HPDE6-E6E7 (cell line): Measurements from ENCODE around the gene MPZL3.

Source experiments
- DNase-seq: peaks from one replicate; pipeline ENCODE4 v3.0.0; 2011; ENCODE audit warnings: missing footprints; ENCODE audit errors: extremely low spot score

MPZL3 gene

GRCh38 chr11:118264569-118265465 is 12.7 kb upstream of the MPZL3 start:
- no peak for DNase-seq

GRCh38 chr11:118263695-118264568 is 11.8 kb upstream of the MPZL3 start, which contains the start of gene MPZL2:
Gene MPZL2, minus strand, starts transcription at chr11:118264297. Its CDS starts 144 bp downstream, at chr11:118264153.
- DNase-seq = peak; percentile 93

DNA sequence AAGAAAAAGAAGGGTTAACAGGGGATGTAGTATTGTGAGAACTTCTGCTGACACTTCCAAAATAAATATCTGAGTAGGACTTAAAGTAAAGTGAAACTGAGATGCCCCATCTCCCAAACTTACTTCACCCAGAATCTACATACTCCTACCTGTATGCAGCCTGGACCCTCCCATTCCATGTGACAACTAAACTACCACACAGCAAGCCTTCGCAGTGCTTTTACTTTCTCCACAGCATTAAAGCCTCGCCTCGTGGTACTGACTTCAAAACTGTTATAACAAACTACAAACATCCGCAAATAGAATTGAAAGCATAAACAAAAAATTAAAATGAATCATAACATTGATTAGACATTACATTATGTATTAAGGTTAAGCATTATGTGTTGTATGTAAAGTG is 10.9 kb upstream of the MPZL3 start:
- no peak for DNase-seq

- DNase-seq = no peak
These were observed 8.2 kb upstream of the MPZL3 start for GRCh38 chr11:118260353-118260752.

DNA sequence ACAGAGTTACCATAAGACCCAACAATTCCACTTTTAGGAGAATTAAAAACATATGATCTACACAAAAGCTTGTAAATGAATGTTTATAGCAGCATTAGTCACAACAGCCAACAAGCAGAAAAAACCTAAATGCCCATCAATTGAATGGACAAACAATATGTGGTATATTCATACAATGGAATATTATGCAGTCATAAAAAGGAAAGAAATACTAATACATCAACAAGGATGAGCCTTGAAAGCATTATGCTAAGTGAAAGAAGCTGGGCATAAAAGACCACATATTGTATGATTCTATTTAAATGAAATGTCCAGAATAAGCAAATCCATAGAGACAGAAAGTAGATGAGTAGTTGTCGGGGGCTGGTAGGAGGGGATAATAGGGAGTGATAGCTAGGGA is 7.0 kb upstream of the MPZL3 start:
- DNase-seq = no peak

- no peak for DNase-seq
These were observed 6.2 kb upstream of the MPZL3 start for GRCh38 chr11:118258410-118258809.

DNA sequence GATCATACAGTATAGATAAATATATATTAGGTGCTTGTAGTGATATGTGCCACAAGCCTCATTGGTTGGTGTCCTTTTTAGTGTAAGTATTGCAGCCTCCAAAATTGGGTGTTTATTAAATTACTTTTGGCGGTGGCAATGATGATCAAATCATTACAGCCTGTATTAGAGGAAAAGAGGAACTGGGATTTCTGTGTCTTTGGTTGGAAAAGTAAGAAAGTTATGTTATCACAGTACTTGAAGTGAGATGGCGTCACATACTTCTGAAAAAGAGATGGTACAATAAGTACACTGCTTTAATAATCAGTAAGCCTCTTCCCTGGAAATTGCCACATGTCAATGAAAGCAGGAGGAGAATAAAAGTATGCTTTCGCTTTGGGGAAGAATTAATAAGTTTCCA is 523 bp upstream of the MPZL3 start:
- DNase-seq = no peak

- no peak for DNase-seq
These were observed 5.1 kb downstream of the MPZL3 start for GRCh38 chr11:118247041-118247440.

GRCh38 chr11:118245936-118246562 is 6.1 kb downstream of the MPZL3 start:
- DNase-seq = no peak

GRCh38 chr11:118243993-118244762 is 8.0 kb downstream of the MPZL3 start:
- no peak for DNase-seq

DNA sequence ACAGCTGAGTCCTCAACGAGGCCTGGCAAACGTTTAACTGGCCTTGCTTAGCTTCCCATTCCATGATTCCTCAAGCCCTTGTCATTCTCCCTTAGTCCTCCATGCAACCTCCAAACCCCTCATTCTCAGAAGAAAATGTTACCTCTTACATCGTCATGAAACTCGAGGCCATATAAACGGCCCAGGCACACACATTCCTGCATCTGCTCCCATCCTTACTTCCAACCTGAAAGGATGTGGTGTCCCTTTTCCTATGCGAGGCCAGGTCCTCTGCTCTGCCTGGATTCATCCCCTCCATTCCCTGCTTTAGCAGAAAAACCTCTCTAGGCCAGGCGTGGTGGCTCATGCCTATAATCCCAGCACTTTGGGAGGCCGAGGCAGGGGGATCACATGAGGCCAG is 9.0 kb downstream of the MPZL3 start:
- no peak for DNase-seq

DNA sequence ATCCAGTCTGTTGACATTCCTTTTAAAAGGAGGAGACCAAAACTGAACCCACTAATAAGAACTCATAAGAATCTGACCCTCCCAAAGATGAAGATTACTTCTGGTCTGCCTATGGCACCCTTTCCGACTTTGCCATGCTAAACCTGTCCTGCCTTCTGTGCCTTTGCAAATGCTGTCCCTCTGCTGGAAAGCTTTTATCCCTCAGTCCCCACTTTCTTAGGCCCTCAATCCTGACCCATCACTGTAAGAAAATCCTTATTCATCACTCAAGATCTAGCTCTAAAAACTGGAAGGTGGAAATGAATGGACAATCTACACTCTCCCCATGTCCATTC is 10.4 kb downstream of the MPZL3 start:
- no peak for DNase-seq

DNA sequence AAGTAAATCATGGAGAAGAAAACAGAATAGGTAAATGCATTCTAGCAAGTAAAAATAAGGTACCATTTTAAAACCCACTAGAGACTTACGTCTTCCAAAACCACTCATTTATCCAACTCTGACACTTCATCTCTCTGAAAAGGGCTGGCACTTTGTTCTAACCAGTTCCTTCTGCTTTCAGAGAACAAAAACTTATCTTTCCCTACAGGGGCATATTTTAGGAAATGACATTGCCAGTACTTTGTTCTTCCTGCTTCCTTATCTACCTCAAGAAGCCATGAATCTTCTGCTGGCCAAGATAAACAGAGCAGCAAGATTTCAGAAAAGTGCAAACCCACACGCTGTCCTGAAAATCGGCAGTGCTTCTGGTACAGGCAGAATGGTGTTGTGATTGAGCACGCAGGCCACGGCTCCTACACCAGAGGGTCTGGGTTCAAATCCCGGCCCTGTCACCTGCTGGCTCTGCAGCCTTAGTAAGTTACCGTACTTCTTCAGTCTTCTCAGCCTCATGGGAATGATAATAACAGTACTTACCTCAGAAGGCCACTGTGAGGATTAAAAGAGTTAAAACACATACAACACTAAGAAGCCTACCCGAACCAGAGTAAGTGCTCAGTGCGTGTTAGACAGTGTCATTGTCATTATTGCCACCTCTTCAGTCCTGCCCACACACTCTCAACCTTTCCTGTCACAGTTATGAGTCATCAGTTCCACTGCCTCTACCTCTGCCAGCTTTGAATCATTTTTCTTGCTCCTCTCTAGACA is 11.0 kb downstream of the MPZL3 start:
- DNase-seq = peak; percentile 66

DNA sequence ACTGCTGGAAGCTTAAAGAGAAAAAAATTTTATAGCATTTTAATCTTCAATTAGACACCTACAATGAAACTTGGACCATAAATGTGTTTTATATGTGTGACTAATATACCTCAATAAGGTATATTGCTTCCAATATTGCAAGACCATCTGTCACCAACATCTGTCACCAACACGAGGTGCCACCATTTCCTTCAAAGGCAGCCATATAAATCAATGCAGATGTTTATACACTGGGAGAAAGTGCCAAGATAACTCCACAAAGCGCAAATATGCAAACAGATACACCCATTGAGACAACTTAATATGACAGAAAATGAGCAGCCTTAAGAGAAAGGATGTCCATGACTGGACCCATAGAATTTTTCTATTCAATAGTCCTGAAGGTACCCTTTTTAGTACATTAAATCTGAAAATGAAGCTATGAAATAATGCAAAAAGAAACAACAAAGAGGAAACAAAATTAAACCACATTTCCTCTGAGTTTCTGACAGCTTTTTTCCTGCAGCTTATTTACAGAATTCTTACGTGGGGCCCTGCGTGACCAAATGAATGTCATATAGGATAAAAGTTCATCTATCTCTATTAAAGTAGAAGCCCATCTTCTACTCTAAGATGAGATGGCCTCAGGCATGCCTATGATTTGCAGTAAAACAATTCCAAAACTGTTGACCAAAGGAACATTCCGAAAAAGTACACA is 12.5 kb downstream of the MPZL3 start:
- no peak for DNase-seq

GRCh38 chr11:118238929-118239328 is 13.2 kb downstream of the MPZL3 start:
- no peak for DNase-seq

DNA sequence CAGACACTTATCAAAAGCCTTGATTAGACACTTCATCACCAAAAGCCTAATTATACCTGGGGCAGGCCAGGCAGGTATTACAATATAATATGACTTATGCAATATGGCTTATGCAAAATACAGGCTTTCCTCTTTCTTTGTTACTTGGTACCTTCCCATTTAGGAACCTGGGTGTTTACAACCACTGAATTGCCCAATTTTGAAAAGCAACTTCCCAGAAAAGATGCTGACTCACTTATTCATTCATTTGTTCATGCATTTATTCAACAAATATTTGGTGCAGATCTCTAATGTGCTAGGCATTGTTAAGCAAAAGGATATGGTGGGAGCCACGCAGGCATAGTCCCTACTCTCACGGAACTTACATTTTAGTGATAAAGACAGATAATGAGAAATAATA is 13.7 kb downstream of the MPZL3 start:
- no peak for DNase-seq

GRCh38 chr11:118236170-118236569 is 16.0 kb downstream of the MPZL3 start:
- no peak for DNase-seq

DNA sequence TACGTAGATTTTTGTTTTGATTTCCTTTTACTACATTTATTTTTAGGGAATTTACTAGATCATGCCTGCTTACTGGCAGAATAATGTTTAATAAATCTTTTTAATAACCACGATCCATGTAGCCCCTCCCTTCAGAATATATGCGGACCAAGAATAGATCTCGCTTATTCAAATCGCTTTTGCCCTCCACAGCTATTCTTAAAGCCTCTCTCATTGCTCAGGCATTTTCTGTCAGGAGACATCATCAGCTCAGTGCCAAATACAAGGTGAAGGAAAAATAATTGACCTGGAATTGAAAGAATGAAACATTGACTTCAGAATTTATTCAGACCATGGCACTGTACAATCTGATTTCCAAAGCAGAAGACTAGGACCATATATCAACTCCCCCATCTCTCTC is 17.3 kb downstream of the MPZL3 start:
- DNase-seq = no peak

- no peak for DNase-seq
These were observed 18.3 kb downstream of the MPZL3 start for GRCh38 chr11:118233850-118234249.

- peak; percentile 44 for DNase-seq
These were observed 18.8 kb downstream of the MPZL3 start for GRCh38 chr11:118233377-118233776.
